HG03442 (cell line): Measurements from ENCODE around the gene MEF2C.
"Not testable (repeated sequence)": the region's sequence is repeated elsewhere in the genome, so short reads cannot be mapped to it uniquely, and the experiment has no call there.

ENCODE experiments used
- ATAC-seq: cut with Tn5 transposase; IDR thresholded peaks from one replicate; pipeline ENCODE4 v1.9.1; 2021; ENCODE audit warnings: mild to moderate bottlenecking, moderate library complexity; ENCODE audit not compliant: unreplicated experiment

MEF2C gene

DNA sequence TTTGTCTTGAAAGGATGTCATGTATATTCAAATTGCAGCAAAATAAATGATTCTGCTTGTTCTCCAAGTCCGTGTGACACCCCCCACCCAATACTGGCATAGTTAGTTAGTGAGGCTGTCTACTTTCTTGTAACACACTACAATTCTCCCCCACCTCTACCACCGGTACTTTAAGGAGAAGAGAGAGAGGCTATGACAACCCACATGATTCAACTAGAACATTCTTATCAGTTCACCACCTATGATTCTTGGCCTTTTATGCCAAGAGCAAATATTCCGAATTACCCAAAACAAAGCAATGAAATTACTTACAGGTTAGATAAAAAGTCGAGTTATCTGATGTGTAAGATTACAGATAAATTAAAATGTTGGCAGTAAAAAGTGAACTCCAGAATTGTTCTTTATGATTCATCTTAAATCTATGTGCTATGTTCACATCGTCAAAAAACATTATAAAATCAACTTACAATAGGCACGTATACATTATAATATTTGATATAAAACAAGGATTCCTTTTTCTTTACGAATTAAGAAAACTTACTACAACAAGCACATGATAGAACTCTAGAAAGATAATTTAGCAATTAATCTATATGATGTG lies 14.4 kb downstream of the MEF2C start:
- ATAC-seq, result no peak

- no peak for ATAC-seq
Measured at GRCh38 chr5:88867638-88868037, 15.3 kb downstream of the MEF2C start.

- no peak for ATAC-seq
Measured at GRCh38 chr5:88863523-88863922, 19.5 kb downstream of the MEF2C start.

DNA sequence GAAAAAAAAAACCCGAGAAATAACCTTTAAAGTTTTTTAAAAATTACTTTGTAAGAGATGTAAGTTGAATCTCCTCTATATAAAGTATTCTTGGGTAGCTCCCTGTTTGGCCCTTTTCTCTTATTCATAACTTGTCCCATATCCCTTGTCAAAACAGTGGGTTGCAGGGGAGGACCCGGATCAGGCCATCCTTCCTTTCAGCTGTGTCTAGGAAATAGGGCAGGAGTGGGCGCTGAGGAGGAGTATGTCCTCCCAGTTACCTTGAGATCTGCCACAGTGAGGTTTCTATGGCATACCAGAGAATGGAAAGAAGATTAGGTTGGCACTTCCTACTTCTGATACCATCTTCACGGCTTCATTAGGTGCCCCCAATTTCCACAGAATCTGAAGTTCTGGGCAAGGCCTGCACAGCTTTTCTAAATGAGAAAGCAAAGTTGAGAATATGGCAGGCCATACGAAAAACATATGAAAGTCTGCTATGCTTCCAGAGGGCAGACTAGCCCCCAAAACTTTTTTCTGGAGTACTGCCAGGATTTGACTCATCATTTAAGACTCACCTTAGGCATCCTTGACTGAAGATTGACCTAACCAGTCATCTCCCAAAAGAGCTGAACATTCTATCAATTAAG lies 20.3 kb downstream of the MEF2C start:
- no peak for ATAC-seq

DNA sequence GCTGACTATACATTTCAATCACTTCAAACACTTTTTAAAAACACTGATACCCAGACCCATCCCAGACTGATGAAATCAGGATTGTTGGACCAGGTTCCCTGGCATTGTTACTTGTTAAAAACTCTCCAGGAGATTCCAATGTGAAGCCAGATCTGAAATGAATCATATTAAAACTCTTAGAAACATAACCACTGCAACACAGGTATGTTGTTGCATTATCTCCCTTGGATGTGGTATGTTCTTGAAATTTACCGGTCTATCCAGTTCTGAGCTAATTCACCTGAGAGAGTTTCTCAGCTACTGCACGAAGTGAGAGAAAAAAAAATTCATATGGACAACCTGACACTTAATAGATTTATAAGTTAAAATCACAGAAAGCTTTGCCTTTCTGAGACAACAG lies 21.8 kb downstream of the MEF2C start:
- ATAC-seq, result no peak

- ATAC-seq, result no peak
Measured at GRCh38 chr5:88860501-88860900, 22.5 kb downstream of the MEF2C start.

DNA sequence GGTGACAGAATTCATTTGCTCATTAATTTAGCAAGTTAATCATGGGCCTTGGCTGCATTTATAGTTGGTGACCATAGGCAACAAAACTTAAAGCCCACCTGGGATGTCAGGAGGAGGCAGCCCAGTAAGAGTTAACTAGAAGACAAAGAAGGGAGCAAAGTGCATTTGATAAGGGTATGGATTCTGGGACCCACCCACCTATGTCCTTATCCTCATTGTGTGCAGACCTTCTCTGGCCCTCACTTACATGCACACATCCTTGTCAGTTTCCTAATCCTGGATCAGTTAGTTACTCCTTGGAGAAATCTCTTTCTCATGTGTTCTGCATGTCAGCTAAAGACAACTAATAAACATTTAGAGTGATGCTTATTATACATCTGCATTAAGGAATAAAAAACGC lies 24.6 kb downstream of the MEF2C start:
- no peak for ATAC-seq

- not testable (repeated sequence) for ATAC-seq
Measured at GRCh38 chr5:88856381-88856780, 26.6 kb downstream of the MEF2C start.

- ATAC-seq, result peak; percentile 70
Measured at GRCh38 chr5:88854769-88855168, 28.2 kb downstream of the MEF2C start.

- ATAC-seq, result no peak
Measured at GRCh38 chr5:88847420-88847819, 35.6 kb downstream of the MEF2C start.

DNA sequence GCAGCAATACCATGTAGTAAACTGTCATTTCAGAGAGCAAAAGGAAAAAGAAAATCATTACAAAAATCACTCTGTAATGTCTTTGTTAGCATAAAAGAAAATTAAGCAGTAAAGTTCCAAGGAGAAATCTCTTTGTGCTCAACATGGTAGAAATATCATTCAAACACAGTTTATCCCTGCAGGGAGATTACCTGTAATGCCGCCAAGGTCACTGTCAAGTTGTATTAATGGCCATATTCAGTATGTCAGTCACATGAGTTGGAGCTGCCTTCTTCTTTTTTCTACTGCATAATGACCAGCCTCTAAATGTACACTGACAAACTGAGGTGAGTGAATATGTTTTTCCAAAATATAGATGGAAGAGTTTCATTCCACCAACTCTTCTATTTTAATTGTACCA lies 36.5 kb downstream of the MEF2C start:
- no peak for ATAC-seq

DNA sequence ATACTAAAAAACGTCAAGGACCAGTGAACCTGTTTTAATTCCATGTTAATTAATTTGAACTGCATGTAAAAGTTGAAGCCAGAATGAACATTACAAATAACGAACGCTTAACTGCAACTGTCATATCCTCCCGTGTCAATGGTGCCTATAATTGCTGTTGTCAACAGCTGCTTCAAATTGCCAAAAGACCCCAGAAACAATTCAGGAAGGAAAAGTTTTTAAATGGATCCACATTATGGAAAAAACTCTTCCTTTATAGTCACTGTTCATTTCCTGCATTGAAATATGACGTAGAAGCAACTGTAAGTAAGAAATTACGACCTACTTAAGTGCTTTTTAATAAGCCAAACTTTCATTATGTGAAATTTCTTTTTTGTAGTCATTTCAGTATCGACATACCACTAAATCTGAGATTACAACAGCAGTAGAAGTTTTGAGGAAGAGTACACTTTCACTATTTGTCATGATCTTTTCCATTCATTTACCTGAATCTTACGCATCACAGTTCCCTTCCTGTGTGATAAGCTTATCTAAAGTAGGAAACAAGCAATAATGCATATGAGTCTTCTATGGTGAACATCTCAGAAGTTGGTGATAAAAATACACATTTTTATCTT lies 37.8 kb downstream of the MEF2C start:
- ATAC-seq, result peak; percentile 88

- ATAC-seq, result no peak
Measured at GRCh38 chr5:88842784-88843183, 40.2 kb downstream of the MEF2C start.

GRCh38 chr5:88841212-88841611 lies 41.8 kb downstream of the MEF2C start:
- ATAC-seq, result no peak

GRCh38 chr5:88840495-88840894 lies 42.5 kb downstream of the MEF2C start:
- ATAC-seq, result no peak

DNA sequence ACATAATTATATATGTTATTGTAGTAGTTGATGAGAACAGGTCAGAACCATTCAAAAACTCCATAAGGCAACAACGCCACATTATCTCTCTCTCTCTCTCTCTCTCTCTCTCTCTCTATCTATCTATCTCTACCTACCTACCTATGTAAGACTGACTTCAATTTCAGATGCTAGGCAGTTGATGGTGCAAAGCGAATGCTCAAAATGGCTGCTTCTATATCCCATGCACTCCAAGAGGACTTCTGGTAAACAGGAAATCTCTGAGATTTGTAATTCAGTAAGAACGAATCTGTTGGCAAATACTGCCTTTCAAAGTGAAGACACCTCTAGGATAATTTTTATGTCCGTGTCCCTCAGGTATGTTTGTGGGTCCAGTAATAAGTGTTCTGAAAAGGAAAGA lies 43.7 kb downstream of the MEF2C start:
- no peak for ATAC-seq

DNA sequence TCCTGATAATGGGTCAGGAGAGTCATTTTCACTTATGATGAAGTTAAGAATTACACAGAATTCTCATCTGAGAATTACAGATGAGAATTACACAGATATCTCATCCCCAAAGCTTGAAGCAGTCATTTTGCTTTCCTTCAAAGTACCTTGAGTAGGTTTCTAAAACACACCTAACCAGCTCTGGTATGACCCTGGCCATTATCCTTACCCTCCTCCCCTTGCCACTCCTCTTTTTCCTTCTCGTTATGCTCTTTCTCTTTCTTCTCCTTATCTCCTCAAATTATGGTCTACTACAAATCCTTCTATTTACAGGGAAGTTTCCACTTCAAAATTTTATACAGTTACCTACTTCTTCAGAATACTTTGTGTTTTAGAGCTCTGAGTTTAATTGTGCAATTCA lies 44.5 kb downstream of the MEF2C start:
- no peak for ATAC-seq

DNA sequence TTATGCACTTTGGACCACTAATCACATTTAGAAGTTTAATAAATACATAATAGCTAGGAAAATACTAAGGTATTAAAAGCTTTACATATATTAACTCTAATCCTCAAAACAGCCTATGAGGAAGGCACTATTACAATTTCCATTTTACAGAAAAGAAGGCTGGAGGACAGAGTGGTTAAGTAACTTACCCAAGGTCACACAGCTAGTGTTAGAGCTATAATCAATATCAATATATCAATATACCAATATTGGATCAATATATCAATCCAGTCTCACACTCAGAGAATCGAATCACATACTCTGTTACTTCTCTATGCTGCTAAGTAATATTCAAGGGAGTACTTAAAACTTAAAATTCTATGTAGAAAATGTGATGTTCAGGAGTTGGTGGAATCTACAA lies 45.2 kb downstream of the MEF2C start:
- no peak for ATAC-seq

- no peak for ATAC-seq
Measured at GRCh38 chr5:88837222-88837621, 45.8 kb downstream of the MEF2C start.

DNA sequence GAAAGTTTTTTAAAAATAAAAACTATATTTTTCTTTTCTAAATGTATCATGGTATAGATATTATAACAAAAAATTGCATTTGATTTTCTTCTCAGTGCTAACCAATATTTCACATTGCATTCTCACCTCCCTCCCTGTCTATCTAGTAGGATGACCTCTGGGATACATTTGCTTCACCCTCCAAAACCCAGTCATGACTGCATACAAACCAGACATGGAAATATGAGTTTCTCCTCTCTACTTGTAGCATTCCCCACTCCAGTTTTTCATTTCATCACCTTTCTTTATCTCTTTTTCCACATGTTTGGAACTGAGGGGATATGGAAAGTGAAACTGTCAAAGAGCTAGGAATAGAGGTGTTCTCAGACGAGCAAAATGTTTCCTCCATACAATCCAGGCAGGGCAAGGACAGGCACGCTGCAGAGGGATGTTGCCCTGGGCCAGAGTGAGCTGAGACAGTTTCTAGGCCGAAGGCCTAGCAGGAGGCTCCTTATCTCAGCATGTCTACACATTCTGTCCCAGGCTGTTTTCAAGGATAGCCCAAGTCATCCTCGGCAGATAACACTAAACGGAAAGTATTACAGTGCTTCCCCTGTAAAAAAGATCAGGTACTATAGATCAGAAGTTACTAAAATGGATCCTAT lies 46.7 kb downstream of the MEF2C start:
- ATAC-seq, result no peak

DNA sequence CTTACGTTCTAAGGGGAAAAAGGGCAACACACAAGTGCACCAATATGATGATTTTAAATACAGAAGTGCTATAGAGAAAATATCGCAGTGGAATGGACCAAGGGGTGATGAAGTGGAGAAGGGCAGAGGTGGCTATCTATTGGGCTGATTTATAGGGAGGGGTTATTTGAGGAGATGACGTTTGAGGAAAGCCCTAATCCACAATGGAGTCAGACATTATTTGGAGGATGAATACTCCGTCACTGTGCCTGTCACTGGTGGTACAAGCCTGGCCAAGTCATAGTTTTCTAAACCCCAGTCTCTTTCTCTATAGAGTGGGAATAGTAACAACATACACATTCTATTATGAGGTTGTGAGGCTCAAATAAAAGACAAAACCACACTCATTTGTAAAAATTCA lies 48.5 kb downstream of the MEF2C start:
- ATAC-seq, result no peak

- ATAC-seq, result no peak
Measured at GRCh38 chr5:88834131-88834462, 48.9 kb downstream of the MEF2C start.
